GF-D8 (cell line): Measurements from ENCODE around the gene KIRREL1.

Experiments used
- DNase-seq: peaks from one replicate; lab custom pipeline; 2025; lab: John Stamatoyannopoulos, UW

KIRREL1 gene

DNA sequence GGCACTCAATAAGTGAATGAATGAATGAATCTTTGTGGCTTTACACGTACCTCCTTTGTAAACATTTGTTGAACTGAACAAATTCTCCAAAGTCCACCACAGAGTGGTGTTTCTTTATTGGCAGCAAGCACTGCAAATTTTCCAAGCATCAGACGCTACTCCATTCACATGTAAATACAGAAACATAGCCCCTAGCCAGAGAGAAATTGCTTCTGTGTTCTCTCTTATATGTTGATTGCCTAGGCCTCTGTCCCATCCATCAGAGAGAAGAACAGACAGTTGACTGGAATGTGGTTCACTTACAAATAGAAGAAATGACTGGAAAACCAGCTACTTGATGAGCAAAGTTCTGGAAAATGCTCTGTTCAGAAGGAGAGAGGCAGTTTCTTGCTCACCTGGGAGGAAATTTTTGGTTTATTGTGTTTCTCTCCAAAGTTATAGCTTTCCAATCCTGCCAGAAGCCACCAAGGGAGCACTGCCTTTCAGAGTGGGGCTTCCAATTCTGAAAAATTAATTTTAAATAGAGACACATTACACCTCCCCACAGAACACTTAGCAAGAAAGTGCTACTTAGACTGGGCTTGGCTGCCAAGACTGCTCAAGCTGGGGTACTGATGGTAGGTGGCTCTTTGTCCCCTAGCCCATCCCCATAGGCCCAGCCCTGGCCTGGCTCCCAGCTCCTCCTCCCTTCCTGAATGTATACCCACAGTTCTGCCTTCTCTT lies 18.1 kb upstream of the KIRREL1 start:
- no peak for DNase-seq

GRCh38 chr1:157976888-157977287 lies 16.6 kb upstream of the KIRREL1 start:
- DNase-seq: no peak

GRCh38 chr1:157978586-157979403 lies 14.7 kb upstream of the KIRREL1 start:
- DNase-seq: no peak

GRCh38 chr1:157982136-157982535 lies 11.3 kb upstream of the KIRREL1 start:
- no peak for DNase-seq

DNA sequence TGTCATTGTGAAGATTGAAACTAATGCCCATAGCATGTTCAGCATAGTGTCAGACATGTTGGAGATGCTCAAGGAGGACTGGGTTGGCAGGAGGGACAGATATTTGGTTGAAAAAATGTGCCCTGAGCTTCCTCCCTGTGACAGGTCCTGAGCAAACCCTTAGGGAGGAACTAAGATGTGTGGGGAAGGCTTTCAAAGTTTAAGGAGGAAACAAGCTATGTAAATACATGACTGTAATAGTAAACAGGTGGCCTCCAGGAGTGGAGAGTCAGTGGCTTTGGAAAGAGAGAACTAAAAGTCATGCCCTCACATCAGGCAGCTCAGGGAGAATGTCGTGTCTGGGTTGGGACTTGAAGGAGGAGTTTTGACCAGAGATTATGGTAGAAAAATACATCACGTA lies 9.7 kb upstream of the KIRREL1 start:
- DNase-seq: no peak

DNA sequence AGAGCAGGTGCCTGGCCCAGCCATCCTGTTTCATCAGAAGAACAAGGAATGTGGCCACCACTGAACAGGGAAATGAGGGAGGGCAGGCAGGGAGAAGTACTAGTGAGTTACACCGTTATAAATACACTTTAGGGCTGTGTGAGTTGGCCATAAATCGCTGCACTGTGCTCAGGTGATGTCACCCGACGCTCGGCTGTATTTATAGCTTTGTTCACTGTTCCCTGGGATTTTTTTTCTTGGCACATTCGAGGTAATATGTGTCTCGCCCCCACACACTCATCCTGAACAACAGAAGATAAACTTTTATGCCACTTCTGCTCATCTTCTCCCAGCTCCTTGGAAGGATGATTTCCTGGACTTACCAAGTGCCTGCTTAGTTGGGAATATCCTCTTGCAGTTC lies 9.0 kb upstream of the KIRREL1 start:
- DNase-seq: no peak

GRCh38 chr1:157985473-157985872 lies 8.0 kb upstream of the KIRREL1 start:
- DNase-seq: no peak

GRCh38 chr1:157988002-157988401 lies 5.4 kb upstream of the KIRREL1 start:
- DNase-seq: no peak

- DNase-seq: no peak
These were observed 1.2 kb upstream of the KIRREL1 start for GRCh38 chr1:157992031-157992832.

DNA sequence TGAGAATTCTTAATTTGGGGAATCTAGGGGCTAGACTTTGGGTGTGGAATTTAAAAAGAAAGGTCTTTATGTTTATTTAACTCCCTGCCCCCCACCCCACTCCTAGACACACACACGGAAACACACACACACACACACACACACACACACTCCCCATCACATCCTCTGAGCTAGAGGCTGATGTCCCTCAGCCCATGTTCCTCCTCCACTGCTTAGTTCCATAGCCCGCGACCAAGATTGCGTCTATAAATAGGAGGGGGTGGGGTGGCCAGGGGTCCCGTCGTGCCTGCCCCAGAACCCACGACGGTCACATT lies 655 bp upstream of the KIRREL1 start:
- DNase-seq: no peak

GRCh38 chr1:157993918-157994605 lies 617 bp downstream of the KIRREL1 start:
- no peak for DNase-seq

DNA sequence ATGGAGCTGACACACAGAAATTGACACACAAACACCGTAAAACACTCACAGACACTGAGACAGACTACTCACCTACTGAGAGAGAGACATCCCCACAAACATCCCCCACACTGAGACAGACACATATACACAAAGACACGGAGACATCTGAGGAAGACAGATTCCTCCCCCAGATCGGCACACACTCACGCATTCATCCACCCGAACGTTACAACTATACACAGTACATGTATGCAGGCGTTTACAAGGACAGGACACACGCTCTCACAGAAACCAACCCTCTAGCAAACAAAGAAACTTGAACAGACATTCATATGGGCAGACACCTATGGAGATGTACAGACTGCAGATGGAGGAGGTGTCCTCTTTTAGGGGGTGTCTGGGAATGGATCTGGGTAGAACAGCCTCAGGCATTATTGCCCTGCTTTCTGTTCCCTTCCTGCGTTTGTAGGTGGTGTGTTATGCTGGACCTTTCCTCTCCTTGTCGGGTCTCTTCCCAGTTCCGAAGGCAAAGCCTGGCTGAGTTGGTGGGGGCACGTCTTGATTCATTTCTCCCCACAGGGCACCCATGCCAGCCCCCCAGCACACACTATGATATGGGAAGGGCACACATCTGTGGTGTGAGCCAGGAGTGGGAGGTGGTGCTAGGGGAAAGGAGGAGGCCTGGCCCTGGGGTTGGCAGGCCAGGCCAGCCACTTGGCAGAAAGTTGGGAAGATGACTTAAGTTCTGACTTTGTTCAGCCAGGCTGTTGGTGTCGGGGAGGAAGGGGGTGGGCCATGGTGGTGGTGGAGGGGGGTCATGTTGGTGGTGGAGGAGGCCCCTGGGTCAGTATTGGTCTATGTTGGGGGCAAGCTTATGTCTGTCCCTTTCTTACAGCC lies 1.5 kb downstream of the KIRREL1 start:
- DNase-seq: no peak

DNA sequence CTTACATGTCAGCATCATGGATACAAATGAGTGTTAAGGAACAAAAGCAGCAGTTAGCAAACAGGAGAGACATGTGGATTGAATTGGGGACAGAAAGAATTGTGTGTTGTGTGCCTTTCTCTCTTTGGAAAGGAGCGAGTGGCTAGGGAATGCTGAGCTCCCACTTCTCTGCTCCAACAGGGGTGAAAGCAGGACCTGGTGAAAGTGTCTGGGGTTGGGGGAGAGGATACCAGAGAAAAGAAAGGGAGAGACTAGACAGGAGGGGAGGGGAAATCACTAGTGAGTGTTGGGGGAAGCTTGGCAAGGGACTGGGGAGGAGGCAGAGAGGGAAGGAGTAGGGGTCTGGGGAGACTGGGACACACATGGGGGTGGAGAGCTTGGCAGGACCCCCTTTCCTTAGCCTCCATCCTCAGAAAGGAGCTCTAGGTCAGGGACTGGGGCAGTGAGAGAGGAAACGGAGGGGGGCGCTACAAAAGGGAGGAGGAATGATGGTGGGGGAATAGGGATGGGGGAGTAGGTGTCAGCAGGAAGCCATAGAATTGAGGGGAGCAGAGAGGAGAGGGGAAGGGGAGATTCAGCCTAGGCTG lies 2.2 kb downstream of the KIRREL1 start:
- no peak for DNase-seq

DNA sequence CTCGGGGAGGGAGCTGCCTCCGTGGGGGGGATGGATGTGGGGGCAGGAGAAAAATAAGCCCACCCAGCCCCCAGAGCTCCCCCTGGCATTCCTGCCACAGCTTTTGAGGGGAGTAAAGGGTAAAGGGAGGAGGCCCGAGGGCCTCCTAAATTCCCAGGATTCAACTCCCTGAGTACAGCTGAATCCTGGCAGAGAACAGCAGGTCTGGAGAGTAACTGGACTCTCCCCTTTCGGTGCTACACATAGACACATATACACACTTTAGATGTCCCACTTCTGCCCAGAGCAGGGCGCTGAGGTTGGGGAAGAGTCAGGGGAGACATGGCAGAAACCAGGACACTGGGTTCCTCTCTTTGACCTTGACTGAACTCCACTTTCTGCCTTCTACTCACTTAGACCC lies 3.0 kb downstream of the KIRREL1 start:
- DNase-seq: no peak

GRCh38 chr1:158000507-158000906 lies 7.1 kb downstream of the KIRREL1 start:
- DNase-seq: no peak

GRCh38 chr1:158002022-158002630 lies 8.7 kb downstream of the KIRREL1 start:
- DNase-seq: no peak

DNA sequence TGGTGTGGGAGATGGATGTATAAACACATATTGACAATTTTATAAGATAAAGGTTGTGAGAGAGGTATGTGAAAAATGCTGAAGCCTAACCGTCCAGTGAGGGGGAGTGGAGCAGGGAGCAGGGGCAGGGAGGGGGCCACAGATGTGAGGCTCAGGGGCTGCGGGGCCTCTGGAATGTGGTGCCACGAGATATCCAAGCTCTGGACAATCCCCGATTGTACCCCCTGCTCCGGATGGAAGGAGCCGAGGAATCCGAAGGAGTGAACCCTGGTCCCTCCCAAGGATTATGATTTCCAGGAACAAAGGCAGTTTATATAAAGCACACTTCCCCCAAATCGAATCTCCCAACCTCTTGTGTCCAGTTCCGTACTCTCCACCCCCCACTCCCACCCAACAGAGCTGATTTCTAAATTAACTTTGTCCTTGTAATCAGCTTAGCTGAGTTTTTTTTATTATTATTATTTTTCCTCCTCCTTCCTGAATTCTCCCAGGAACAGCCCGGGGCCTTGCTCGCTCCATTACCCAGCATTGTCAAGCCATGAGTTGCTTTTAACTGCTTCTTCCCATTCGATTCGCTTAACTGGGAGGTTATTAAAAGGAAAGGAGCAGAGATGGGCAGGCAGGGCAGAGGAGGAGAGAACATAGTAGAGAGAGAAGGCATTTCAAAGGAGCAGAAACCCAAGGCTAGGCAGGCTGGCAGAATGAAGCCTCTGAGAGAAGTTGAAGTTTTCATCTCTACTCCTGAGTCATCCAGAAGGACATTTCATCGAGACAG lies 9.4 kb downstream of the KIRREL1 start:
- DNase-seq: no peak

GRCh38 chr1:158003406-158003800 lies 10.0 kb downstream of the KIRREL1 start:
- DNase-seq: no peak

DNA sequence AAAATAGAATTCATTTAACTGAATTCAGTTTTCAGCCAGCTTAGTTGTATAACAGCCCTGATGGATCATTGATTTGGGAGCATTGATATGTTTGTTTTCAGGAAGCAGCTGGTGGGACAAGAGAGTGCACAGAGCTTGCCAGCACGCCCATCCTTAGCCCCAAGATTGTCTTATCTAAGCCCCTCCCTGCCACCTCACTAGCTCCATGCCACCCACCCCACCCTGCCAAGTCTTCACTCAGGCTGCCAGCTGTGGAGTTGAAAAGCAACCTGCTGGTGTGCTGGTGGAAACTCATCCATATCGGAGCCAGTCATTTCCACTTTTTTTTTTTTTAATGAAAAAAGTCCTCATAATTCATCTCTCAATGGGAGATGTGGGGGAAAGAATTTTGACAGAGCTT lies 11.8 kb downstream of the KIRREL1 start:
- no peak for DNase-seq

GRCh38 chr1:158007180-158007579 lies 13.7 kb downstream of the KIRREL1 start:
- DNase-seq: no peak
